Mucosa of descending colon (tissue), 3 donors: ENCODE measurements around the gene DEPDC1B. TPM values are rescaled to one million over a fixed set of nuclear protein-coding genes. Genes with fewer than 3 reads are reported as not detected.

Experiments
- ATAC-seq: fragments of 200-7000 bp; cut with Tn5 transposase; one replicate; pipeline ENCODE4 v1.9.1; 2020; ENCODE audit warnings: mild to moderate bottlenecking, moderate library complexity
- DNase-seq, 3 donors: peaks; one replicate each; pipeline ENCODE4 v3.0.0-alpha.2; 2020
- H3K36me3 ChIP-seq: fragments of 200-600 bp; one replicate; pipeline ENCODE4 v1.8.0; 2021; ENCODE audit warnings: low read depth, mild to moderate bottlenecking
- H3K4me1 ChIP-seq: fragments of 200-600 bp; one replicate; pipeline ENCODE4 v1.8.0; 2021; ENCODE audit warnings: low read depth, mild to moderate bottlenecking
- H3K4me3 ChIP-seq: fragments of 200-600 bp; one replicate; pipeline ENCODE4 v1.8.0; 2021; ENCODE audit warnings: mild to moderate bottlenecking
- H3K9me3 ChIP-seq: fragments of 200-600 bp; one replicate; pipeline ENCODE4 v1.8.0; 2021; ENCODE audit warnings: mild to moderate bottlenecking
- CTCF ChIP-seq: fragments of 200-600 bp; IDR thresholded peaks from one replicate; pipeline ENCODE4 v1.8.0; 2022; ENCODE audit warnings: antibody characterized with exemption, mild to moderate bottlenecking
- intact Hi-C, 2 donors: fragments of 100-400 bp; cut with DNase I in 1 of 2; cut with micrococcal nuclease in 1 of 2; formaldehyde crosslinking; loops; one replicate each; pipeline versions ENCODE4 v1.11.0 to v1.11.1; 2022; cut with DNase I, micrococcal nuclease
- total RNA-seq, 3 donors: library from RNA; stranded (reverse); fragmentation: NEBNext Ultra II Directional in 2 of 3; extraction: Animal tissue kit (Norgen Biotek cat#: 25700) in 2 of 3; gene quantifications; one replicate each; pipeline versions ENCODE4 v1.2.1 to v1.2.4, GENCODE V29; 2021 to 2023
- donor health status: DM: no; HTN: no; CAD: no; lungs with moderate emphysema.
- donor health status: DM: no; HTN: no; CAD: no.
- donor health status: DM: no; HTN: yes; CAD: no.

The DEPDC1B gene
- total RNA-seq, 3 donors from 2014 or later: 3.4 to 9.8 (median 4.5) TPM

GRCh38 chr5:60639544-60639943 is 60.4 kb downstream of the DEPDC1B start:
- ATAC-seq (no peak), DNase-seq (no peak)
- H3K36me3 ChIP-seq: no peaks in the 10 kb centered on the region
- no peaks in the 10 kb centered on the region for H3K9me3 ChIP-seq
- intact Hi-C loops: no loop called here
- no peaks in the 10 kb centered on the region for H3K4me1 ChIP-seq
- H3K4me3 ChIP-seq: no peak overlapping the region
- TF ChIP-seq CTCF: no peak

DNA sequence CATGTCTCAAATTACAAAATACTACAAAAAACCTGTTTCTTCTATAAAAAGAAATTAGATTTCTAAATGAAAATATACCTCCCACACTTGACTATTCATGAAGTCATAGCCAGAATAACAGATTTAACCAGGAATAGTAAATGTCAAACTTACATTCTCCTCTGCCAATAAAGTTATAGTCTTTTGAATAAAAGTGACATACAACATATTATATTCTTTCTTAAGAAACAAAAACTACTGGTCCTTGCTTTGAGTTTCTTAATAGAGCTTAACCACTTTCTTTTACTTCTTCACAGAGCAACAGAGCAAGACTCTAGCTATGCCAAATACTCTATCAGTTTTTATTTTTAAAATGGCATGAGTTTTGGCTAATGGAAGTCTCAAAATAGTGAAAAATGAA is 61.7 kb downstream of the DEPDC1B start:
- TF ChIP-seq CTCF: no peak
- intact Hi-C loops: no loop called here
- H3K4me3 ChIP-seq: no peak overlapping the region
- no peaks in the 10 kb centered on the region for H3K4me1 ChIP-seq
- H3K36me3 ChIP-seq: no peaks in the 10 kb centered on the region
- DNase-seq (no peak), ATAC-seq (no peak)
- H3K9me3 ChIP-seq: no peaks in the 10 kb centered on the region

DNA sequence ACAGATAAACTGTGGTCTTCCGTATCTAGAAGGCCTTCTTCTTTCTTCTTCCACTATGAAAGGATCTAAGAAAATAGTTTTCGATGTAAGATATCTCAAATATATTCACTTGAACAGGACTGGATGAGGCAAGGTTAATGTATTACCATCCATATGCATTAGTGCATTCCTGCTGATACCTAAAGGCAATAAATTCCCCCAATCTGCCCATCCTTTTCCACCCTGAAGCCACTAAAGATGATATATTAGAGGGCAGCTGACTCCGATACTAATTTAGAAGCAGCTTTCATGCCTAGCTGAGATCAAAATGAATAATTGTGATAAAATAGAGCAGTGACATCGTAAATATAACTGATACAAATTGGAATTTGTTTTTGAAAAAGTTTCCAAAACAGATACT is 63.3 kb downstream of the DEPDC1B start:
- no peak for TF ChIP-seq CTCF
- ATAC-seq (no peak), DNase-seq (no peak)
- intact Hi-C loops: no loop called here
- H3K4me1 ChIP-seq: no peaks in the 10 kb centered on the region
- H3K9me3 ChIP-seq: no peaks in the 10 kb centered on the region
- H3K36me3 ChIP-seq: no peaks in the 10 kb centered on the region
- no peak overlapping the region for H3K4me3 ChIP-seq

- no peaks in the 10 kb centered on the region for H3K9me3 ChIP-seq
- no peaks in the 10 kb centered on the region for H3K4me1 ChIP-seq
- H3K36me3 ChIP-seq: no peaks in the 10 kb centered on the region
- H3K4me3 ChIP-seq: no peak overlapping the region
- intact Hi-C loops: no loop called here
- no peak for TF ChIP-seq CTCF
- no peak for ATAC-seq
- no peak for DNase-seq
Observed at GRCh38 chr5:60636001-60636400, 64.0 kb downstream of the DEPDC1B start.

DNA sequence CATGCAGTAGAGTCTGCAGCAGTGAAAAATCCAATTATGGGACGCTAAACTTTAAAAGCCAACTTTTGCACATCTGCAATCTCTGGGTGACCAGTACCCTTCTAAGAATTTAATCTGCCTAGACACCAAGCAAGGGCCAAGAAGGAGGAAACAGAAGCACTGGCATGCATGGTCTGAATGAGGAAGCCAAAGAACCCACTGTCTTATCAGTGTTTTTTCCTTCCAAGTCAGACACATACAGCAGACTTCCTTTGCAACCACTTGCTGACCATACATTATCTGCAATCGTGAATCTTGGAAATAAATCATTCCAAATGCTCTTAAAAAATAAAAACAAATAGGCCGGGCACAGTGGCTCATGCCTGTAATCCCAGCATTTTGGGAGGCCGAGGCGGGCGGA is 65.9 kb downstream of the DEPDC1B start:
- TF ChIP-seq CTCF: no peak
- no peak overlapping the region for H3K4me3 ChIP-seq
- no peaks in the 10 kb centered on the region for H3K4me1 ChIP-seq
- ATAC-seq (no peak), DNase-seq (no peak)
- H3K36me3 ChIP-seq: no peaks in the 10 kb centered on the region
- no peaks in the 10 kb centered on the region for H3K9me3 ChIP-seq
- intact Hi-C loops: no loop called here

GRCh38 chr5:60633341-60633740 is 66.6 kb downstream of the DEPDC1B start:
- Histone ChIP-seq H3K36me3 (no peaks in the 10 kb centered on the region), H3K9me3 (no peaks in the 10 kb centered on the region), H3K4me1 (no peaks in the 10 kb centered on the region), H3K4me3 (no peak overlapping the region)
- TF ChIP-seq CTCF: no peak
- ATAC-seq (no peak), DNase-seq (no peak)
- intact Hi-C loops: no loop called here
